Fibroblast of lung (primary cell): Measurements from ENCODE around the gene ACAD11.

Experiments used
- EZH2 ChIP-seq: IDR thresholded peaks from 2 replicates; pipeline ENCODE4 v1.5.1; 2012; ENCODE audit warnings: low read length, control low read depth, mild to moderate bottlenecking; ENCODE audit errors: missing control alignments
- TF ChIP-seq, protein P1 (sequence below), 2 donors: IDR thresholded peaks in 1 of 2; conservative IDR thresholded peaks in 1 of 2; 1 replicate in 1 of 2; 2 replicates in 1 of 2; pipeline ENCODE4 v1.5.1; 2011 to 2012; ENCODE audit warnings: low read length in 2 of 2, control low read depth in 1 of 2, inconsistent platforms in 1 of 2, low read depth in 1 of 2, mild to moderate bottlenecking in 1 of 2

DNA sequence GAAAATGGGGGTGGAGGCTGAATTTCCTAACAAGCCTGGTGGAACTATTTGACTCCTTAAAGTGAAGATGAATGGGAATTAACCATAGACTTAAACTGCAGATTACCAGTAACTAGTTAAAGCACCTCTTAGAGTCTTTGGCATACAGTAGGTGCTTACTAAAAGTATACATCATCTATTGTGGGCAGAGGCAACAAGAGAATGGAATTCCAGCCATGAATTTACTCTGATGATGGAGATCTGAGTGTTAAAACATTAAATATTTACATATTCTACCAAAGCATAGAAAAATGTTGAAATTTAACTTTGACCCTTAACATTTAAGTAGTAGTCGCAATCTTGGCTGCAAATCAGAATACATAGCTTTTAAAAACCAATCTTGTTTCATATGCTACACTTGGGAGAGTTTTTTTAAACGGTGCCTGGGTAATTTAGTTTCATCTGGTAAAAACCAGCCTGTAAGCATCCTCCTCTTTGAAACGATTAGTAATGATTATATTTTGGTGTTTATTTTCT is 5.7 kb upstream of the ACAD11 start:
- TF ChIP-seq, protein P1, sequence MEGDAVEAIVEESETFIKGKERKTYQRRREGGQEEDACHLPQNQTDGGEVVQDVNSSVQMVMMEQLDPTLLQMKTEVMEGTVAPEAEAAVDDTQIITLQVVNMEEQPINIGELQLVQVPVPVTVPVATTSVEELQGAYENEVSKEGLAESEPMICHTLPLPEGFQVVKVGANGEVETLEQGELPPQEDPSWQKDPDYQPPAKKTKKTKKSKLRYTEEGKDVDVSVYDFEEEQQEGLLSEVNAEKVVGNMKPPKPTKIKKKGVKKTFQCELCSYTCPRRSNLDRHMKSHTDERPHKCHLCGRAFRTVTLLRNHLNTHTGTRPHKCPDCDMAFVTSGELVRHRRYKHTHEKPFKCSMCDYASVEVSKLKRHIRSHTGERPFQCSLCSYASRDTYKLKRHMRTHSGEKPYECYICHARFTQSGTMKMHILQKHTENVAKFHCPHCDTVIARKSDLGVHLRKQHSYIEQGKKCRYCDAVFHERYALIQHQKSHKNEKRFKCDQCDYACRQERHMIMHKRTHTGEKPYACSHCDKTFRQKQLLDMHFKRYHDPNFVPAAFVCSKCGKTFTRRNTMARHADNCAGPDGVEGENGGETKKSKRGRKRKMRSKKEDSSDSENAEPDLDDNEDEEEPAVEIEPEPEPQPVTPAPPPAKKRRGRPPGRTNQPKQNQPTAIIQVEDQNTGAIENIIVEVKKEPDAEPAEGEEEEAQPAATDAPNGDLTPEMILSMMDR (conservative IDR thresholded peaks at IDR 0.05 in 1 of 2, IDR thresholded peaks at IDR 0.05 in 1 of 2; ENCODE audit: low read depth in 1 of 2, low read length in 2 of 2), result no peak
- TF ChIP-seq EZH2, result no peak
